K562 (cell line): ENCODE measurements around the gene MRRF. TPM values are rescaled to one million over a fixed set of nuclear protein-coding genes. Genes with fewer than 3 reads are reported as not detected.

Experiments used
- ATAC-seq: fragments of 200-7000 bp; cut with Tn5 transposase; 3 replicates; pipeline ENCODE4 v1.9.1; 2020; ENCODE audit warnings: moderate library complexity
- BruUV-seq: library from RNA; stranded (reverse); fragments of 400-500 nt; replicated peaks from 2 replicates; lab custom pipeline; 2021; lab: Mats Ljungman, UMichigan
- CTCF ChIA-PET: fragments of 300-600 bp; formaldehyde crosslinking; extraction: SDS; loops from one replicate; lab custom pipeline; 2021; ENCODE audit warnings: low intra/inter-chr PET ratio; lab: Yijun Ruan, JAX
- POLR2A ChIA-PET: fragments of 300-600, 350-650 bp; sonication (Branson Sonifier 250); formaldehyde crosslinking; extraction: SDS; loops from one replicate; lab custom pipeline; 2021; ENCODE audit warnings: antibody characterized with exemption, inconsistent platforms; lab: Yijun Ruan, JAX
- DNase-seq, 4 experiments: peaks; one replicate each; pipeline versions ENCODE4 v3.0.0 to v3.0.0-alpha.2; 2011 to 2018; ENCODE audit warnings: low spot score in 3 of 4, mixed read lengths in 3 of 4; ENCODE audit errors: extremely low read depth in 1 of 4
- FAIRE-seq: peaks from 2 replicates; lab custom pipeline; 2011; peaks lifted over from hg19 to GRCh38; lab: Jason Lieb, UNC
- H2AFZ ChIP-seq: 2 replicates; pipeline ENCODE4 v1.6.0; 2011; ENCODE audit warnings: low read depth, low read length, control low read depth, inconsistent platforms
- H3K27ac ChIP-seq: fragments of 200-600 bp; 3 replicates; pipeline ENCODE4 v1.8.0; 2011; ENCODE audit warnings: low read depth, mild to moderate bottlenecking, control low read depth, inconsistent platforms, low read length, moderate library complexity, mixed read lengths; ENCODE audit errors: extremely low read depth
- H3K27me3 ChIP-seq, 2 experiments: fragments of 300-600 bp in 1 of 2; 2 replicates in 1 of 2; 3 replicates in 1 of 2; pipeline versions ENCODE4 v1.6.0 to v1.8.0; 2011; ENCODE audit warnings: inconsistent platforms in 2 of 2, low read length in 2 of 2, mild to moderate bottlenecking in 1 of 2, mixed read lengths in 1 of 2, moderate library complexity in 1 of 2; ENCODE audit not compliant: control insufficient read depth in 2 of 2, insufficient read depth in 2 of 2
- H3K36me3 ChIP-seq: fragments of 300-600 bp; 3 replicates; pipeline ENCODE4 v1.8.0; 2011; ENCODE audit warnings: mild to moderate bottlenecking, low read length, inconsistent platforms; ENCODE audit not compliant: control insufficient read depth, insufficient read depth
- H3K4me1 ChIP-seq, 2 experiments: fragments of 200-600 bp in 1 of 2; replicated peaks in 1 of 2; 2 replicates in 1 of 2; 3 replicates in 1 of 2; pipeline versions ENCODE4 v1.5.1 to v1.8.0; 2011; ENCODE audit warnings: inconsistent platforms in 2 of 2, low read length in 2 of 2, mild to moderate bottlenecking in 1 of 2, mixed read lengths in 1 of 2, moderate library complexity in 1 of 2; ENCODE audit not compliant: control insufficient read depth in 2 of 2, insufficient read depth in 2 of 2
- H3K4me2 ChIP-seq: 2 replicates; pipeline ENCODE4 v1.6.1; 2011; ENCODE audit warnings: low read length, control low read depth, inconsistent platforms, mixed read lengths; ENCODE audit not compliant: insufficient read depth
- H3K4me3 ChIP-seq: fragments of 200-600 bp; sonication (generic), shearing (Covaris generic); 2 replicates; pipeline ENCODE4 v1.5.1; 2016; ENCODE audit warnings: control low read depth, inconsistent platforms
- H3K79me2 ChIP-seq: fragments of 200-600 bp; 3 replicates; pipeline ENCODE4 v1.8.0; 2011; ENCODE audit warnings: low read length, inconsistent platforms; ENCODE audit not compliant: control insufficient read depth, insufficient read depth
- H3K9ac ChIP-seq, 2 experiments: 2 replicates each; pipeline versions ENCODE4 v1.6.0 to v1.6.1; 2011; ENCODE audit warnings: low read depth in 2 of 2, low read length in 2 of 2, control low read depth in 1 of 2, inconsistent platforms in 1 of 2, mild to moderate bottlenecking in 1 of 2, mixed read lengths in 1 of 2; ENCODE audit not compliant: insufficient read depth in 1 of 2
- H3K9me1 ChIP-seq: one replicate; pipeline ENCODE4 v1.6.0; 2011; ENCODE audit warnings: inconsistent platforms, mild to moderate bottlenecking, low read length, moderate library complexity; ENCODE audit not compliant: control insufficient read depth, insufficient read depth
- H3K9me3 ChIP-seq: replicated peaks from 2 replicates; pipeline ENCODE4 v1.5.1; 2011; ENCODE audit warnings: low read depth, low read length, inconsistent platforms; ENCODE audit not compliant: control insufficient read depth, insufficient read depth
- H4K20me1 ChIP-seq: replicated peaks from 2 replicates; pipeline ENCODE4 v1.6.1; 2011; ENCODE audit warnings: low read length, inconsistent platforms, mixed read lengths; ENCODE audit not compliant: control insufficient read depth, insufficient read depth
- C11orf30 ChIP-seq: fragments of 450-650 bp; IDR thresholded peaks from 2 replicates; pipeline ENCODE4 v1.6.1; 2016; ENCODE audit warnings: low read depth, mild to moderate bottlenecking
- KLF1 ChIP-seq: fragments of 450-650 bp; IDR thresholded peaks from 2 replicates; pipeline ENCODE4 v1.6.1; 2016; ENCODE audit warnings: missing genetic modification characterization, missing compliant biosample characterization
- KLF10 ChIP-seq: fragments of 250-450 bp; sonication (Bioruptor Pico); IDR thresholded peaks from 2 replicates; pipeline ENCODE4 v1.6.1; 2021; ENCODE audit warnings: matching md5 sums
- MAFG ChIP-seq: fragments of 450-650 bp; conservative IDR thresholded peaks from 2 replicates; pipeline ENCODE4 v1.6.1; 2016; ENCODE audit warnings: missing genetic modification characterization, missing compliant biosample characterization
- MBD2 ChIP-seq: sonication (generic); IDR thresholded peaks from 2 replicates; pipeline ENCODE4 v1.6.1; 2016; ENCODE audit warnings: low read depth, borderline replicate concordance
- NCOA4 ChIP-seq: fragments of 450-650 bp; IDR thresholded peaks from 2 replicates; pipeline ENCODE4 v1.6.1; 2018; ENCODE audit warnings: mild to moderate bottlenecking; ENCODE audit not compliant: partially characterized antibody
- NR3C1 ChIP-seq: sonication (generic); formaldehyde crosslinking; IDR thresholded peaks from 2 replicates; pipeline ENCODE4 v1.8.1; 2022; ENCODE audit warnings: missing genetic modification reagents
- NUFIP1 ChIP-seq: fragments of 450-650 bp; IDR thresholded peaks from 2 replicates; pipeline ENCODE4 v1.6.1; 2018; ENCODE audit not compliant: partially characterized antibody
- PHF20 ChIP-seq: fragments of 450-650 bp; IDR thresholded peaks from 2 replicates; pipeline ENCODE4 v1.6.1; 2018; ENCODE audit not compliant: partially characterized antibody
- PRMT5 ChIP-seq: sonication (generic); formaldehyde crosslinking; IDR thresholded peaks from 2 replicates; pipeline ENCODE4 v1.5.0; 2020; ENCODE audit warnings: missing genetic modification reagents
- RUNX1 ChIP-seq: sonication (generic); IDR thresholded peaks from 2 replicates; pipeline ENCODE4 v1.6.1; 2016; ENCODE audit warnings: antibody characterized with exemption, low read depth
- SAFB ChIP-seq: fragments of 200-400 bp; formaldehyde crosslinking; IDR thresholded peaks from 2 replicates; pipeline ENCODE4 v1.6.1; 2017; ENCODE audit warnings: low read depth, low read length, borderline replicate concordance
- TCF7L2 ChIP-seq: fragments of 150-350 bp; IDR thresholded peaks from 2 replicates; pipeline ENCODE4 v1.6.1; 2016; ENCODE audit warnings: low read depth, mild to moderate bottlenecking, low read length, moderate library complexity
- ZBTB17 ChIP-seq: fragments of 450-650 bp; formaldehyde crosslinking; IDR thresholded peaks from 2 replicates; pipeline ENCODE4 v1.4.0; 2020; ENCODE audit warnings: mild to moderate bottlenecking
- WGBS: fragments of 100-300 bp; shearing (Covaris generic); methylation state at CpG from one replicate; pipeline ENCODE4 v1.1.6; 2016; ENCODE audit warnings: low coverage, mixed read lengths; ENCODE audit not compliant: insufficient coverage; ENCODE audit errors: missing lambda C conversion rate; 5-methylcytosine and 5-hydroxymethylcytosine counted together
- in situ Hi-C: fragments of 300-500 bp; cut with MboI; formaldehyde crosslinking; loops from 4 replicates; pipeline ENCODE4 v1.15.0; 2018; ENCODE audit warnings: inconsistent platforms, mixed read lengths
- intact Hi-C: fragments of 100-400 bp; cut with micrococcal nuclease; formaldehyde crosslinking; loops from 2 replicates; pipeline ENCODE4 v1.14.2; 2022
- polyA plus RNA-seq, 8 experiments: library from polyadenylated mRNA; depleted of rRNA in 4 of 8; stranded (reverse) in 5 of 8; unstranded in 3 of 8; fragments of >200 nt; fragmentation: Nextera tagmentation in 2 of 8; fragmentation: Illumina TruSeq in 1 of 8; extraction: Ambion mirVana in 2 of 8; extraction: Trizol in 1 of 8; gene quantifications; 2 replicates each; pipeline versions ENCODE4 v1.2.1 to v1.2.3, GENCODE V29; 2011 to 2014; ENCODE audit warnings: inconsistent platforms in 1 of 8, missing spikeins in 1 of 8
- total RNA-seq, 7 experiments: library from RNA; depleted of rRNA in 6 of 7; stranded (reverse); fragments of >200 nt in 6 of 7; fragmentation: Illumina TruSeq in 2 of 7; extraction: Trizol in 2 of 7; gene quantifications; 2 replicates each; pipeline versions ENCODE4 v1.2.1 to v1.2.3, GENCODE V29; 2011 to 2021; ENCODE audit warnings: low replicate concordance in 1 of 7
- TF ChIP-seq, protein P1 (sequence below): sonication (generic); formaldehyde crosslinking; IDR thresholded peaks from 2 replicates; pipeline ENCODE4 v1.4.0; 2020; ENCODE audit warnings: mild to moderate bottlenecking, missing genetic modification reagents

MRRF gene
- total and polyA plus RNA-seq, 9 of the 15 experiments (the other 6 are each of a cell fraction or from before 2014, with no cell fraction given) = 55.0 to 105 (median 81.2) TPM

DNA sequence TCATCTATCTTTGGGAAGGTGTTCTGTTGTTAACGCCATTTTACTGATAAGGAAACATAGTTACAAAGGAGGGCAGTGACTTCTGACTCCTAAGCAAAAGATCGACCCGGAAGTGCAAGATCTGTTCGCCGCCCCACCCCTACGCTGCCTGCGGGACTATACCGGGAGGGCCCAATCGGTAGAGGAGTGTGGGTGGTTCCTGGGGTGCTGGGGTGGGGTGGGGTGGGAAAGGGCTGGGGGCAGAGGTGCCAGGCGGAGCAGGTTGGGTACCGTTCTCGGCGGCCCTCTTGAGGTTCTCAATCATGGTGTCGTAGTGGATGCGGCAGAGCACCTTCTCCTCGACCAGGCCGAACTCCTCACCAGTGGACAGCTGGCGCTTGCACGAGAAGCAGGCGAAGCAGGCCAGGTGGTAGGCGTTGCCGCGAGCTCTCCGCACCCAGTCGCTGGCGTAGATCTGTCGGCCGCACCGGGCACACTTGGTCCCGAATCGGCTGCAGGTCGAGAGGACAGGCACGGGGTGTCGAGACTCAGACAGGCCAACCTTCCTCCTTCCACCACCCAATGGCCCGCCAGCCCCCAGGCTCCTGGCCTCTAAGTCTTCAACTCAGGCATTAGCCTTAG lies 47.8 kb upstream of the MRRF start:
- Histone ChIP-seq H2AFZ (no peak overlapping the region), H3K4me1 (peaks cover 28 to 44% of the 10 kb centered on the region in 2 experiments; a peak in 4 of 5 replicates), H3K4me3 (no peak overlapping the region), H3K4me2 (no peak overlapping the region), H3K27ac (no peak overlapping the region), H4K20me1 (no peaks in the 10 kb centered on the region)
- WGBS = 84% methylated on average over 29 of the region's 35 CpGs
- DNase-seq = no peak
- ATAC-seq = no peak
- POLR2A ChIA-PET = no interaction called here
- no peak for FAIRE-seq
- CTCF ChIA-PET = no interaction called here
- BruUV-seq = no TSS peak
- in situ Hi-C loops = no loop called here
- TF ChIP-seq KLF10 (CRISPR knock-in tag) (no peak), NCOA4 (no peak), KLF1 (tag) (no peak), MBD2 (no peak), SAFB (no peak), MAFG (tag) (no peak), PRMT5 (no peak), NUFIP1 (no peak), RUNX1 (no peak), TCF7L2 (no peak), PHF20 (no peak), ZBTB17 (CRISPR knock-in tag) (no peak), NR3C1 (CRISPR knock-in tag) (no peak), C11orf30 (no peak)
- TF ChIP-seq, protein P1, sequence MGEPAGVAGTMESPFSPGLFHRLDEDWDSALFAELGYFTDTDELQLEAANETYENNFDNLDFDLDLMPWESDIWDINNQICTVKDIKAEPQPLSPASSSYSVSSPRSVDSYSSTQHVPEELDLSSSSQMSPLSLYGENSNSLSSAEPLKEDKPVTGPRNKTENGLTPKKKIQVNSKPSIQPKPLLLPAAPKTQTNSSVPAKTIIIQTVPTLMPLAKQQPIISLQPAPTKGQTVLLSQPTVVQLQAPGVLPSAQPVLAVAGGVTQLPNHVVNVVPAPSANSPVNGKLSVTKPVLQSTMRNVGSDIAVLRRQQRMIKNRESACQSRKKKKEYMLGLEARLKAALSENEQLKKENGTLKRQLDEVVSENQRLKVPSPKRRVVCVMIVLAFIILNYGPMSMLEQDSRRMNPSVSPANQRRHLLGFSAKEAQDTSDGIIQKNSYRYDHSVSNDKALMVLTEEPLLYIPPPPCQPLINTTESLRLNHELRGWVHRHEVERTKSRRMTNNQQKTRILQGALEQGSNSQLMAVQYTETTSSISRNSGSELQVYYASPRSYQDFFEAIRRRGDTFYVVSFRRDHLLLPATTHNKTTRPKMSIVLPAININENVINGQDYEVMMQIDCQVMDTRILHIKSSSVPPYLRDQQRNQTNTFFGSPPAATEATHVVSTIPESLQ (CRISPR knock-in tag) = no peak
- TF ChIP-seq, all 486 proteins: peak for 0
- Histone ChIP-seq H3K9me1 (no peaks in the 10 kb centered on the region), H3K9me3 (peaks cover 2% of the 10 kb centered on the region; the same call in 1 of the 2 replicates), H3K79me2 (peaks cover 17% of the 10 kb centered on the region), H3K36me3 (peaks cover 4% of the 10 kb centered on the region; the same call in 1 of the 3 replicates), H3K9ac (no peak overlapping the region), H3K27me3 (no peaks in the 10 kb centered on the region)
- intact Hi-C loops = no loop called here
